HFFc6 (cell line): Measurements from ENCODE around the gene HOXD4. TPM values are rescaled to one million over a fixed set of nuclear protein-coding genes. Genes with fewer than 3 reads are reported as not detected.

Source experiments
- DNase-seq: peaks from one replicate; pipeline ENCODE4 v3.0.0-alpha.2; 2018
- H3K27ac Mint-ChIP-seq: 2 replicates; pipeline ENCODE4 v1.8.0; 2020; ENCODE audit warnings: mild to moderate bottlenecking, mixed read lengths
- H3K27me3 Mint-ChIP-seq: 2 replicates; pipeline ENCODE4 v1.8.0; 2021; ENCODE audit warnings: mild to moderate bottlenecking, moderate library complexity, mixed read lengths; ENCODE audit not compliant: insufficient read depth
- H3K36me3 Mint-ChIP-seq: 2 replicates; pipeline ENCODE4 v1.8.0; 2021; ENCODE audit warnings: low read depth, mixed read lengths
- H3K4me1 Mint-ChIP-seq: 2 replicates; pipeline ENCODE4 v1.8.0; 2020; ENCODE audit warnings: low read depth, mixed read lengths
- H3K4me3 Mint-ChIP-seq: 2 replicates; pipeline ENCODE4 v1.8.0; 2020; ENCODE audit warnings: mild to moderate bottlenecking, moderate library complexity, mixed read lengths
- H3K9me3 Mint-ChIP-seq: 2 replicates; pipeline ENCODE4 v1.8.0; 2020; ENCODE audit warnings: mild to moderate bottlenecking, mixed read lengths
- CTCF ChIP-seq: fragments of 200-600 bp; sonication (generic); IDR thresholded peaks from 2 replicates; pipeline ENCODE4 v1.5.0; 2021; ENCODE audit warnings: antibody characterized with exemption, mild to moderate bottlenecking
- total RNA-seq, 6 experiments: library from RNA; stranded (reverse); fragmentation: NEBNext Ultra II Directional; extraction: Animal tissue kit (Norgen Biotek cat#: 25700); gene quantifications; 2 replicates in 1 of 6; 3 replicates in 5 of 6; pipeline ENCODE4 v1.2.3, GENCODE V29; 2021

Gene HOXD4
- total RNA-seq, 6 experiments from 2014 or later = 0.40 to 0.69 (median 0.57) TPM; not detected in 2

DNA sequence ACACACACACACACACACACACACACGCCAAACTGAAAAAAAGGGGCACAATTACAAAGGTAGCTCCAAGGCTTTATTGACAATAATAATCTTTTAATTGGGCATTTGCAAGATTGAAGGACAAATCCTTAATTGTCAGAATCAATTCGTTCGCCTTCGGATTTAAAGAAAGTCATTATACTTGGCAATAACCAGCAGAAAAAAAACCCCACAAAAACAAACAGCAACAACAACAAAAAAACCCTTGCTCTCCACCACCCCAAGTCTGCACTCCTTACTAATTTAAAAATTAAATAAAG is 23.6 kb upstream of the HOXD4 start:
- Mint-ChIP-seq H3K27me3 (peaks cover 35% of the 10 kb centered on the region), H3K4me3 (peak overlapping the region; percentile 71), H3K27ac (no peak overlapping the region), H3K9me3 (no peaks in the 10 kb centered on the region), H3K36me3 (peaks cover 16% of the 10 kb centered on the region; the same call in 1 of the 2 replicates), H3K4me1 (peaks cover 47% of the 10 kb centered on the region)
- no peak for DNase-seq
- TF ChIP-seq CTCF = no peak

GRCh38 chr2:176128172-176128981 is 23.0 kb upstream of the HOXD4 start:
- TF ChIP-seq CTCF = no peak
- peak overlapping the region; percentile 11; the same call in 1 of the 2 replicates for H3K27ac Mint-ChIP-seq
- peaks cover 36% of the 10 kb centered on the region for H3K27me3 Mint-ChIP-seq
- H3K36me3 Mint-ChIP-seq = peaks cover 16% of the 10 kb centered on the region; the same call in 1 of the 2 replicates
- H3K4me1 Mint-ChIP-seq = peaks cover 52% of the 10 kb centered on the region
- H3K9me3 Mint-ChIP-seq = no peaks in the 10 kb centered on the region
- DNase-seq = no peak
- H3K4me3 Mint-ChIP-seq = peak overlapping the region; percentile 73

GRCh38 chr2:176128982-176129796 is 22.2 kb upstream of the HOXD4 start, which contains the start of gene HOXD8:
Gene HOXD8, plus strand, starts transcription at chr2:176129705. Its CDS starts 662 bp downstream, at chr2:176130367.
- H3K36me3 Mint-ChIP-seq = peaks cover 16% of the 10 kb centered on the region; the same call in 1 of the 2 replicates
- peak; percentile 56 for DNase-seq
- H3K27ac Mint-ChIP-seq = peak within 1 kb of the TSS; percentile 61; the same call in 1 of the 2 replicates
- H3K4me3 Mint-ChIP-seq = peak within 1 kb of the TSS; percentile 90
- peaks cover 52% of the 10 kb centered on the region for H3K4me1 Mint-ChIP-seq
- H3K9me3 Mint-ChIP-seq = no peaks in the 10 kb centered on the region
- no peak for TF ChIP-seq CTCF
- peaks cover 35% of the 10 kb centered on the region for H3K27me3 Mint-ChIP-seq

DNA sequence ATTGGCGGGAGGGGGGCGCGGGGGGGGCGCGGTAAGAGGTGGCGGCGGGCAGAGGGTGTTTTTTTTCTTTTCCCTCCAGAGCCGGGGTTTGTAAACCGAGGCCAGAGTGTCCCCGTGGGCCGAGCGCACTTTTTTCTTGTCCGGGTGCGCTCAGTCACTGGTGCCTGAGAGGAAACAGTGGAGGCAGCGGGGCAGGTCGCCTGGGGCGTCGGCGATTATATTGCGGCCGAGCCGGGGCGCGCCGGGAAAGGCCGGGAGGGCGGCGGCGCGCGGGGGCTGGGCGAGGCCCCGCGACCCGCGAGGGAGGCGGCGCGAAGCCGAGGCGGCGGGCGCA is 21.6 kb upstream of the HOXD4 start:
- H3K27me3 Mint-ChIP-seq = peaks cover 32% of the 10 kb centered on the region

More for the DNA sequence above, 21.6 kb upstream of the HOXD4 start:
- H3K36me3 Mint-ChIP-seq = peaks cover 16% of the 10 kb centered on the region; the same call in 1 of the 2 replicates
- H3K4me3 Mint-ChIP-seq = peak overlapping the region; percentile 68
- DNase-seq = no peak
- peaks cover 52% of the 10 kb centered on the region for H3K4me1 Mint-ChIP-seq
- TF ChIP-seq CTCF = no peak
- no peaks in the 10 kb centered on the region for H3K9me3 Mint-ChIP-seq
- no peak overlapping the region for H3K27ac Mint-ChIP-seq
